Uterus (tissue), 2 donors: Measurements from ENCODE around the gene PLEKHD1.
"Not testable (repeated sequence)": the region's sequence is repeated elsewhere in the genome, so short reads cannot be mapped to it uniquely, and the experiment has no call there.

ENCODE experiments used
- POLR2A ChIP-seq, 2 donors: fragments of 450-650 bp; IDR thresholded peaks; one replicate each; pipeline ENCODE4 v1.6.1; 2016; ENCODE audit warnings: antibody characterized with exemption in 2 of 2, mild to moderate bottlenecking in 1 of 2, moderate library complexity in 1 of 2
- TF ChIP-seq, protein P1 (sequence below), 4 experiments: fragments of 200-600 bp in 2 of 4; fragments of 450-650 bp in 2 of 4; sonication (generic) in 2 of 4; IDR thresholded peaks; one replicate each; pipeline ENCODE4 v1.5.1; 2016 to 2019; ENCODE audit warnings: antibody characterized with exemption in 4 of 4, mild to moderate bottlenecking in 2 of 4, moderate library complexity in 1 of 4

GRCh38 chr14:69497866-69498265 is 13.3 kb downstream of the PLEKHD1 start:
- TF ChIP-seq, protein P1, sequence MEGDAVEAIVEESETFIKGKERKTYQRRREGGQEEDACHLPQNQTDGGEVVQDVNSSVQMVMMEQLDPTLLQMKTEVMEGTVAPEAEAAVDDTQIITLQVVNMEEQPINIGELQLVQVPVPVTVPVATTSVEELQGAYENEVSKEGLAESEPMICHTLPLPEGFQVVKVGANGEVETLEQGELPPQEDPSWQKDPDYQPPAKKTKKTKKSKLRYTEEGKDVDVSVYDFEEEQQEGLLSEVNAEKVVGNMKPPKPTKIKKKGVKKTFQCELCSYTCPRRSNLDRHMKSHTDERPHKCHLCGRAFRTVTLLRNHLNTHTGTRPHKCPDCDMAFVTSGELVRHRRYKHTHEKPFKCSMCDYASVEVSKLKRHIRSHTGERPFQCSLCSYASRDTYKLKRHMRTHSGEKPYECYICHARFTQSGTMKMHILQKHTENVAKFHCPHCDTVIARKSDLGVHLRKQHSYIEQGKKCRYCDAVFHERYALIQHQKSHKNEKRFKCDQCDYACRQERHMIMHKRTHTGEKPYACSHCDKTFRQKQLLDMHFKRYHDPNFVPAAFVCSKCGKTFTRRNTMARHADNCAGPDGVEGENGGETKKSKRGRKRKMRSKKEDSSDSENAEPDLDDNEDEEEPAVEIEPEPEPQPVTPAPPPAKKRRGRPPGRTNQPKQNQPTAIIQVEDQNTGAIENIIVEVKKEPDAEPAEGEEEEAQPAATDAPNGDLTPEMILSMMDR (IDR thresholded peaks at IDR 0.05): not testable (repeated sequence)
- TF ChIP-seq POLR2A (IDR thresholded peaks at IDR 0.05): not testable (repeated sequence)
